Measurements from ENCODE around the gene TEX11. TPM values are rescaled to one million over a fixed set of nuclear protein-coding genes. Genes with fewer than 3 reads are reported as not detected.
"Not testable (repeated sequence)": the region's sequence is repeated elsewhere in the genome, so short reads cannot be mapped to it uniquely, and the experiment has no call there.

TEX11 gene
- total RNA-seq, 1 donor: not detected

DNA sequence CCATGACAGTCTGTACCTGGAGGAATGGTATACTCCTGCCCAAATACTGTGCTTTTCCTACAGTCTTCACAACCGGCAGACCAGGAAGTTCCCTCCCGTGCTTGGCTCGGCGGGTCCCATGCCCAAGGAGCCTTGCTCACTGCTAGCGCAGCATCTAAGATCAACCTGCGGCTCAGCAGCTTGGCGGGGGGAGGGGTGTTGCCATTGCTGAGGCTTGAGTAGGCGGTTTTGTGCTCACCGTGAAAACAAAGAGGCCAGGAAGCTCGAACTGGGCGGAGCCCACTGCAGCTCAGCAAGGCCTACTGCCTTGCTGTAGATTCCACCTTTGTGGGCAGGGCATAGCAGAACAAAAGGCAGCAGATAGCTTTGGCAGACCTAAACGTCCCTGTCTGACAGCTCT is 152.7 kb downstream of the TEX11 start:
- H3K4me3 ChIP-seq (ENCODE audit: low read depth, low read length): no peak overlapping the region
- TF ChIP-seq, protein P1, sequence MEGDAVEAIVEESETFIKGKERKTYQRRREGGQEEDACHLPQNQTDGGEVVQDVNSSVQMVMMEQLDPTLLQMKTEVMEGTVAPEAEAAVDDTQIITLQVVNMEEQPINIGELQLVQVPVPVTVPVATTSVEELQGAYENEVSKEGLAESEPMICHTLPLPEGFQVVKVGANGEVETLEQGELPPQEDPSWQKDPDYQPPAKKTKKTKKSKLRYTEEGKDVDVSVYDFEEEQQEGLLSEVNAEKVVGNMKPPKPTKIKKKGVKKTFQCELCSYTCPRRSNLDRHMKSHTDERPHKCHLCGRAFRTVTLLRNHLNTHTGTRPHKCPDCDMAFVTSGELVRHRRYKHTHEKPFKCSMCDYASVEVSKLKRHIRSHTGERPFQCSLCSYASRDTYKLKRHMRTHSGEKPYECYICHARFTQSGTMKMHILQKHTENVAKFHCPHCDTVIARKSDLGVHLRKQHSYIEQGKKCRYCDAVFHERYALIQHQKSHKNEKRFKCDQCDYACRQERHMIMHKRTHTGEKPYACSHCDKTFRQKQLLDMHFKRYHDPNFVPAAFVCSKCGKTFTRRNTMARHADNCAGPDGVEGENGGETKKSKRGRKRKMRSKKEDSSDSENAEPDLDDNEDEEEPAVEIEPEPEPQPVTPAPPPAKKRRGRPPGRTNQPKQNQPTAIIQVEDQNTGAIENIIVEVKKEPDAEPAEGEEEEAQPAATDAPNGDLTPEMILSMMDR (IDR thresholded peaks at IDR 0.05; ENCODE audit: insufficient read depth, low read length): no peak
- no peak for DNase-seq (ENCODE audit: low read depth)

DNA sequence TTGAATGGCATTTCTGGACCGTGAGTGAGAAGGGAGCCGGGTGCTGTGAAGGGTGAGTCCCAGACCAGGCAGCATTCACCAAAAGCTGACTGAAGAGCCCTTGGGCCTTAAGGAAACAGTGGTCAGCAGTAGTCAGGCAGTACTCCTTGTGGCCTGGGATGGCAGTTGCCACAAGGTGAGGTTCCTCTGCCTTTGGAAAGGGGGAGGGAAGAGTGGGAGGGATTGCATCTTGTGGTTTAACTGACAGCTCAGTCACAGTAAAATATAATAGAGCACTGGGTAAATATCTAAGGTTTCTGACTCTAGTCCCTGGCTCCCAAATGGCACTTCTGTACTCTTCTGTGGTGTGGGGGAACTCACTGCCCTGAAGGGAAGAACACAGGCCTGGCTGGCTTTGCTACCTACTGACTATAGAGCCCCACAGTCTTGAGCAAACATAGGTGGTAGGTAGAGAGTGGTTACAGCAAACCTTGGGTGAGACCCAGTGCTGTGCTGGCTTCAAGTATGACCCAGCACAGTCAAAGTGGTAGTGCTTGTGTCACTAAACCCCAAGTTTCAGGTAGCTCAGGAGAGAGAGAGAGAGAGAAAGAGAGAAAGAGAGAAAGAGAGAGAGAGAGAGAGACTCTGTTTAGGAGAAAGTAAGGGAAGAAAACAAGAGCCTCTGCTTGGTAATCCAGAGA is 154.2 kb downstream of the TEX11 start:
- no peak overlapping the region for H3K4me3 ChIP-seq (ENCODE audit: low read depth, low read length)
- TF ChIP-seq, protein P1 (IDR thresholded peaks at IDR 0.05; ENCODE audit: insufficient read depth, low read length): no peak
- no peak for DNase-seq (ENCODE audit: low read depth)

DNA sequence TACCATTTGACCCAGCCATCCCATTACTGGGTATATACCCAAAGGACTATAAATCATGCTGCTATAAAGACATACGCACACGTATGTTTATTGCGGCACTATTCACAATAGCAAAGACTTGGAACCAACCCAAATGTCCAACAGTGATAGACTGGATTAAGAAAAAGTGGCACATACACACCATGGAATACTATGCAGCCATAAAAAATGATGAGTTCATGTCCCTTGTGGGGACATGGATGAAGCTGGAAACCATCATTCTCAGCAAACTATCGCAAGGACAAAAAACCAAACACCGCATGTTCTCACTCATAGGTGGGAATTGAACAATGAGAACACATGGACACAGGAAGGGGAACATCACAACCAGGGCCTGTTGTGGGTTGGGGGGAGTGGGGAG is 174.7 kb downstream of the TEX11 start:
- not testable (repeated sequence) for H3K4me3 ChIP-seq (ENCODE audit: low read depth, low read length); DNase-seq (ENCODE audit: low read depth)

DNA sequence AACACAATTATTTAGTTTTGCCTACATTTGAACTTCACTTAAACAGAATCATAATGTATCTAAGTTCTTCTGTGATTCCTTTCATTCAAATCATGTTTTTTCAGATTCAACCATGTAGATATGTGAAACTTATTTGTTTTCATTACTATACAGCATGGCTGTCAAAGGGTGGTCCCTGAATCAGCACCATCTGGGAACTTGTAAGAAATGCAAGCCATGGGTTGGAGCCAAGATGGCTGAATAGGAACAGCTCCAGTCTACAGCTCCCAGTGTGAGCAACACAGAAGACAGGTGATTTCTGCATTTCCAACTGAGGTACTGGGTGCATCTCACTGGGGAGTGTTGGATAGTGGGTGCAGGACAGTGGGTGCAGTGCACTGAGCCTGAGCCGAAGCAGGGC is 180.6 kb downstream of the TEX11 start:
- H3K4me3 ChIP-seq (ENCODE audit: low read depth, low read length); DNase-seq (ENCODE audit: low read depth): not testable (repeated sequence)

DNA sequence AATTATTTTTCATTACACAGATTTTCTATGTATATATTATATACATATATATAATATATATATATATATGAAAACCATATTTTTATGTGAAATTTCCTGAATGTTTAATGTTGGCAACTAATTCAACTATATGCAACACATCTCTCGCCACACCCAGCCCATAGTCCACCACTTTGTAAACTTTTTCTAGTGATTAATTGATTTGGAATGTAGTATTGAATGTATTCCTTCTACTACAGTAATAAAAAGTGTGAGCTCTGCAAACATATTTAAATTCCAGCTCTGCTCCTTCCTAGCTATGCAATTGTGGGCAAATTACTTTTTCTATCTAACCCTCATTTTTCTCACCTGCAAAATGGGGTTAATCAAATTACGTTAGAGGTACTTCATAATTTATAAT is 187.8 kb downstream of the TEX11 start:
- TF ChIP-seq, protein P1 (IDR thresholded peaks at IDR 0.05; ENCODE audit: insufficient read depth, low read length): no peak
- DNase-seq (ENCODE audit: low read depth): no peak
- H3K4me3 ChIP-seq (ENCODE audit: low read depth, low read length): no peak overlapping the region

DNA sequence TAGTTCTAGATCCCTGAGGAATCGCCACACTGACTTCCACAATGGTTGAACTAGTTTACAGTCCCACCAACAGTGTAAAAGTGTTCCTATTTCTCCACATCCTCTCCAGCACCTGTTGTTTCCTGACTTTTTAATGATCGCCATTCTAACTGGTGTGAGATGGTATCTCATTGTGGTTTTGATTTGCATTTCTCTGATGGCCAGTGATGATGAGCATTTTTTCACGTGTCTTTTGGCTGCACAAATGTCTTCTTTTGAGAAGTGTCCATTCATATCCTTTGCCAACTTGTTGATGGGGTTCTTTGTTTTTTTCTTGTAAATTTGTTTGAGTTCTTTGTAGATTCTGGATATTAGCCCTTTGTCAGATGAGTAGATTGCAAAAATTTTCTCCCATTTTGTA is 197.2 kb downstream of the TEX11 start:
- DNase-seq (ENCODE audit: low read depth); H3K4me3 ChIP-seq (ENCODE audit: low read depth, low read length): not testable (repeated sequence)

DNA sequence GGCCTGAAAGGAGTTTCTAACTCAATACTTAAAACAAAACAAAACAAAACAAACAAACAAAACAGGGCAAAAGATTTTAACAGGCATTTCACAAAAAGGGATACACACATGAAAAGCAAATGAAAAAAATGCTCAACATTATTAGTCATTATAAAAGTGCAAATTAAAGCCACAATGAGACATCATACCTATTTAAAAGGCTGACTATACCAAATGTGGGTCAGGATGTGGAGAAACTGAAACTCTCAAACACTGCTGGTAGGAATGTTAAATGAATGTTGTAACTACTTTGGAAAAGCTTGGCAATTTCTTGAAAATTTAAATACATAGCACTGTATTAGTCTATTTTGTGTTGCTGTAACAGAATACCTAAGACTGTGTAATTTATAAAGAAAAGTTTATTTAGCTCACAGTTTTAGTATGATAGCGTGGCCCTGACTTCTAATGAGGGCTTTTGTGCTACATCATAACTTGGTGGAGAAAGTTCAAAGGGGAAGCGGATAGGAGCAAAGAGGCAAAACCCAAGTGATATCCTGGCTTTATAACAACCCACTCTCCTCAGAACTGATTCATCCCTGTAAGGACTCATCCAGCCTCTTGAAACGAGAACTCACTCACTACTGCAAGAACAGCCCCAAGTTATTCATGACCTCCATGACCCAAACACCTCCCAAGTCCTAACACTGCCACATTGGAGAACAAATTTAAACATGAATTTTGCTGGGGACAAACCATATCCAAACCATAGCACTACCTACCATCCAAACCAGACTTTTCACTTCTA is 214.0 kb downstream of the TEX11 start:
- TF ChIP-seq, protein P1 (IDR thresholded peaks at IDR 0.05; ENCODE audit: insufficient read depth, low read length): no peak
- H3K4me3 ChIP-seq (ENCODE audit: low read depth, low read length): no peak overlapping the region
- DNase-seq (ENCODE audit: low read depth): no peak

DNA sequence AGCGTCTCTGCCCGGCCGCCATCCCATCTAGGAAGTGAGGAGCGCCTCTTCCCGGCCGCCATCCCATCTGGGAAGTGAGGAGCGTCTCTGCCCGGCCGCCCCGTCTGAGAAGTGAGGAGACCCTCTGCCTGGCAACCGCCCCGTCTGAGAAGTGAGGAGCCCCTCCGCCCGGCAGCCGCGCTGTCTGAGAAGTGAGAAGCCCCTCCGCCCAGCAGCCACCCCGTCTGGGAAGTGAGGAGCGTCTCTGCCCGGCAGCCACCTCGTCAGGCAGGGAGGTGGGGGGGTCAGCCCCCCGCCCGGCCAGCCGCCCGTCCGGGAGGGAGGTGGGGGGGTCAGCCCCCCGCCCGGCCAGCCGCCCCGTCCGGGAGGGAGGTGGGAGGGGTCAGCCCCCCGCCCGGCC is 229.1 kb downstream of the TEX11 start:
- H3K4me3 ChIP-seq (ENCODE audit: low read depth, low read length); DNase-seq (ENCODE audit: low read depth): not testable (repeated sequence)

DNA sequence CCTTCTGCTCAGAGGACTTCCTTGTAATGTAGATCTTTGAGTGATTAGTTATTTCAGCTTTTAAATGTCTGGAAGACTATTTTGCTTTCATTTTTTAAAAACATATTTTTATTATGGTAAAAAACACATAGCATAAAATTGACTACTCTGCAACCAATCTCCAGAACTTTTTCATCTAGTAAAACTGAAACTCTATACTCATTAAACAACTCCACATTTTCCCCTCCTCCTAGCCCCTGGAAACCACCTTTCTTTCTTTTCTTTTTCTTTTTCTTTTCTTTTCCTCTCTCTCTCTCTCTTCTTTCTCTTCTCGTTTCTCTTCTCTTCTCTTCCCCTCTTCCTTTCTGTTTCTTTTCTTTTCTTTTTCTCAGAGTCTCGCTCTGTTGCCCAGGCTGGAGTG is 233.2 kb downstream of the TEX11 start:
- DNase-seq (ENCODE audit: low read depth): no peak
- TF ChIP-seq, protein P1 (IDR thresholded peaks at IDR 0.05; ENCODE audit: insufficient read depth, low read length): no peak
- no peak overlapping the region for H3K4me3 ChIP-seq (ENCODE audit: low read depth, low read length)
